ENCODE data around the gene PARP16.

PARP16 gene

DNA sequence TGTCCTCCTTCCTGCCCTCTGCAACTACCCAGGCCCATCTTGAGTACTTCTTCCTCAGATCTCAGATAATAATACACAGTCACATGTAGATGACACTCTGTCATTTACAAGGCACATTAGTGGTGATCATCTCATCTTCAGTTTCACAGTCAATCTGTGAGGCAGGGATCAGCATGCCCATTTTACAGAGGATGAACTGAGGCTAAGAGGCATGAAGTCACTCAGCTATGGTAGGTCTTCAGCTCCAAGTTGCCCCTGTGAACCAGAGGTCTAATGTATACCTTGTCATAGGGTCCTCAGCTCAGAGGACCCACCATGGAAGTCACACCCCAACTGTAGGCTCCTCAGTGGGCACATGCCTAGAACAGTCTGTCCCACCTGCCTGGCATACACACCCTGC lies 71.2 kb downstream of the PARP16 start:
- Histone ChIP-seq H3K9me3 (ENCODE audit: control insufficient read depth, insufficient read depth, low read depth, low read length) (no peaks in the 10 kb centered on the region), H3K27ac (ENCODE audit: extremely low read depth, low read depth, low read length) (no peak overlapping the region), H3K36me3 (ENCODE audit: control insufficient read depth in 2 of 2, insufficient read depth in 1 of 2, low read length in 2 of 2) (no peaks in the 10 kb centered on the region), H3K4me3 (ENCODE audit: low read depth, low read length) (no peak overlapping the region), H3K4me1 (ENCODE audit: control insufficient read depth, insufficient read depth, low read length) (no peaks in the 10 kb centered on the region)
- CTCF ChIA-PET, result interaction anchor here (0.6 to 1.0 kb wide), 2 partner anchors 33 to 161 kb away, joined by 3 read pairs; no protein-coding TSS in a partner anchor
- TF ChIP-seq, protein P1, sequence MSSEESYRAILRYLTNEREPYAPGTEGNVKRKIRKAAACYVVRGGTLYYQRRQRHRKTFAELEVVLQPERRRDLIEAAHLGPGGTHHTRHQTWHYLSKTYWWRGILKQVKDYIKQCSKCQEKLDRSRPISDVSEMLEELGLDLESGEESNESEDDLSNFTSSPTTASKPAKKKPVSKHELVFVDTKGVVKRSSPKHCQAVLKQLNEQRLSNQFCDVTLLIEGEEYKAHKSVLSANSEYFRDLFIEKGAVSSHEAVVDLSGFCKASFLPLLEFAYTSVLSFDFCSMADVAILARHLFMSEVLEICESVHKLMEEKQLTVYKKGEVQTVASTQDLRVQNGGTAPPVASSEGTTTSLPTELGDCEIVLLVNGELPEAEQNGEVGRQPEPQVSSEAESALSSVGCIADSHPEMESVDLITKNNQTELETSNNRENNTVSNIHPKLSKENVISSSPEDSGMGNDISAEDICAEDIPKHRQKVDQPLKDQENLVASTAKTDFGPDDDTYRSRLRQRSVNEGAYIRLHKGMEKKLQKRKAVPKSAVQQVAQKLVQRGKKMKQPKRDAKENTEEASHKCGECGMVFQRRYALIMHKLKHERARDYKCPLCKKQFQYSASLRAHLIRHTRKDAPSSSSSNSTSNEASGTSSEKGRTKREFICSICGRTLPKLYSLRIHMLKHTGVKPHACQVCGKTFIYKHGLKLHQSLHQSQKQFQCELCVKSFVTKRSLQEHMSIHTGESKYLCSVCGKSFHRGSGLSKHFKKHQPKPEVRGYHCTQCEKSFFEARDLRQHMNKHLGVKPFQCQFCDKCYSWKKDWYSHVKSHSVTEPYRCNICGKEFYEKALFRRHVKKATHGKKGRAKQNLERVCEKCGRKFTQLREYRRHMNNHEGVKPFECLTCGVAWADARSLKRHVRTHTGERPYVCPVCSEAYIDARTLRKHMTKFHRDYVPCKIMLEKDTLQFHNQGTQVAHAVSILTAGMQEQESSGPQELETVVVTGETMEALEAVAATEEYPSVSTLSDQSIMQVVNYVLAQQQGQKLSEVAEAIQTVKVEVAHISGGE (tag by site-specific recombination; conservative IDR thresholded peaks at IDR 0.05; ENCODE audit: low read depth), result no peak
- TF ChIP-seq YY1 (tag by site-specific recombination; IDR thresholded peaks at IDR 0.05), result no peak
- no peak for TF ChIP-seq ZNF2 (tag by site-specific recombination; IDR thresholded peaks at IDR 0.05)
- no peak for TF ChIP-seq ZSCAN23 (tag by site-specific recombination; IDR thresholded peaks at IDR 0.05)
- TF ChIP-seq ZBTB21 (tag by site-specific recombination; IDR thresholded peaks at IDR 0.05), result no peak
- POLR2A ChIA-PET, result no interaction called here

GRCh38 chr15:65214010-65214409 lies 72.7 kb downstream of the PARP16 start:
- Histone ChIP-seq H3K27ac (ENCODE audit: extremely low read depth, low read depth, low read length) (no peak overlapping the region), H3K4me3 (ENCODE audit: low read depth, low read length) (no peak overlapping the region), H3K9me3 (ENCODE audit: control insufficient read depth, insufficient read depth, low read depth, low read length) (no peaks in the 10 kb centered on the region), H3K36me3 (ENCODE audit: control insufficient read depth in 2 of 2, insufficient read depth in 1 of 2, low read length in 2 of 2) (no peaks in the 10 kb centered on the region), H3K4me1 (ENCODE audit: control insufficient read depth, insufficient read depth, low read length) (no peaks in the 10 kb centered on the region)
- CTCF ChIA-PET, result interaction anchor here (0.5 to 0.8 kb wide), 2 partner anchors 18 to 57 kb away, joined by 3 to 5 read pairs; no protein-coding TSS in a partner anchor
- TF ChIP-seq RBAK (tag by site-specific recombination; IDR thresholded peaks at IDR 0.05) (no peak), WT1 (tag by site-specific recombination; IDR thresholded peaks at IDR 0.05) (no peak), ZNF785 (tag by site-specific recombination; IDR thresholded peaks at IDR 0.05) (no peak), ZBTB48 (tag by site-specific recombination; IDR thresholded peaks at IDR 0.05) (no peak), ZNF157 (tag by site-specific recombination; IDR thresholded peaks at IDR 0.05) (no peak), ZNF596 (tag by site-specific recombination; IDR thresholded peaks at IDR 0.05) (no peak), ZNF626 (tag by site-specific recombination; IDR thresholded peaks at IDR 0.05) (no peak), ZNF114 (tag by site-specific recombination; IDR thresholded peaks at IDR 0.05) (no peak)
- TF ChIP-seq, protein P2, sequence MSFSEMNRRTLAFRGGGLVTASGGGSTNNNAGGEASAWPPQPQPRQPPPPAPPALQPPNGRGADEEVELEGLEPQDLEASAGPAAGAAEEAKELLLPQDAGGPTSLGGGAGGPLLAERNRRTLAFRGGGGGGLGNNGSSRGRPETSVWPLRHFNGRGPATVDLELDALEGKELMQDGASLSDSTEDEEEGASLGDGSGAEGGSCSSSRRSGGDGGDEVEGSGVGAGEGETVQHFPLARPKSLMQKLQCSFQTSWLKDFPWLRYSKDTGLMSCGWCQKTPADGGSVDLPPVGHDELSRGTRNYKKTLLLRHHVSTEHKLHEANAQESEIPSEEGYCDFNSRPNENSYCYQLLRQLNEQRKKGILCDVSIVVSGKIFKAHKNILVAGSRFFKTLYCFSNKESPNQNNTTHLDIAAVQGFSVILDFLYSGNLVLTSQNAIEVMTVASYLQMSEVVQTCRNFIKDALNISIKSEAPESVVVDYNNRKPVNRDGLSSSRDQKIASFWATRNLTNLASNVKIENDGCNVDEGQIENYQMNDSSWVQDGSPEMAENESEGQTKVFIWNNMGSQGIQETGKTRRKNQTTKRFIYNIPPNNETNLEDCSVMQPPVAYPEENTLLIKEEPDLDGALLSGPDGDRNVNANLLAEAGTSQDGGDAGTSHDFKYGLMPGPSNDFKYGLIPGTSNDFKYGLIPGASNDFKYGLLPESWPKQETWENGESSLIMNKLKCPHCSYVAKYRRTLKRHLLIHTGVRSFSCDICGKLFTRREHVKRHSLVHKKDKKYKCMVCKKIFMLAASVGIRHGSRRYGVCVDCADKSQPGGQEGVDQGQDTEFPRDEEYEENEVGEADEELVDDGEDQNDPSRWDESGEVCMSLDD (tag by site-specific recombination; IDR thresholded peaks at IDR 0.05), result no peak
- POLR2A ChIA-PET, result no interaction called here

DNA sequence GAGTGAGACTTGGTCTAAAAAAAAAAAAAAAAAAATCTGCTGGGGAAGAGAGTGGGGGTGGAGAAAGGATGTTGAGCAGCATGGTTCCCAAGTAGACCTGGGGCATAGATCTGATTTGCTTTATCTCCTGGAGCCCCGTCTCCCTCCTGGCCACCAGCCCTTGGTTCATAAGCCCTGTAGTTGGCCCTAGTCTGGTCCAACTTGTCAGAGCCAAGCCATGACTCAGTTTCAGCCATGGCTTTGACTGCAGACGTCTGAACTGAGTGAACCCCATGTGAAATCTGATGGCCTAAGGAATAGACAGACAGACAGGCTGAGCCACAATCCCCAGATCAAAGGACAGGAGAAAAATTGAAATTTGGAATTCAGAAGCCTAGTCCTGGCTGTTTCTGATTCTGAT lies 73.4 kb downstream of the PARP16 start:
- Histone ChIP-seq H3K36me3 (ENCODE audit: control insufficient read depth in 2 of 2, insufficient read depth in 1 of 2, low read length in 2 of 2) (no peaks in the 10 kb centered on the region), H3K4me1 (ENCODE audit: control insufficient read depth, insufficient read depth, low read length) (no peaks in the 10 kb centered on the region), H3K4me3 (ENCODE audit: low read depth, low read length) (no peak overlapping the region), H3K9me3 (ENCODE audit: control insufficient read depth, insufficient read depth, low read depth, low read length) (no peaks in the 10 kb centered on the region), H3K27ac (ENCODE audit: extremely low read depth, low read depth, low read length) (no peak overlapping the region)
- CTCF ChIA-PET, result no interaction called here
- POLR2A ChIA-PET, result no interaction called here
- TF ChIP-seq HOXA7 (CRISPR knock-in tag; IDR thresholded peaks at IDR 0.05; ENCODE audit: borderline replicate concordance) (no peak), KLF10 (tag by site-specific recombination; IDR thresholded peaks at IDR 0.05) (no peak), ZNF561 (tag by site-specific recombination; IDR thresholded peaks at IDR 0.05; ENCODE audit: borderline replicate concordance) (no peak), ZNF629 (tag by site-specific recombination; IDR thresholded peaks at IDR 0.05) (no peak), YY2 (tag by site-specific recombination; IDR thresholded peaks at IDR 0.05) (no peak), ZNF830 (tag by site-specific recombination; IDR thresholded peaks at IDR 0.05; ENCODE audit: low read depth) (no peak), ZNF239 (tag by site-specific recombination; IDR thresholded peaks at IDR 0.05) (no peak), ZNF501 (tag by site-specific recombination; IDR thresholded peaks at IDR 0.05) (no peak), ZBTB48 (tag by site-specific recombination; IDR thresholded peaks at IDR 0.05) (no peak), ZNF776 (tag by site-specific recombination; IDR thresholded peaks at IDR 0.05; ENCODE audit: borderline replicate concordance) (no peak), TCF7L2 (IDR thresholded peaks at IDR 0.05; ENCODE audit: borderline replicate concordance, low read depth, low read length) (no peak), BCL11B (tag by site-specific recombination; IDR thresholded peaks at IDR 0.05; ENCODE audit: low read depth) (no peak), ZNF24 (tag by site-specific recombination; IDR thresholded peaks at IDR 0.05) (no peak), ZNF302 (tag by site-specific recombination; IDR thresholded peaks at IDR 0.05; ENCODE audit: low read depth) (no peak)
- TF ChIP-seq, protein P3, sequence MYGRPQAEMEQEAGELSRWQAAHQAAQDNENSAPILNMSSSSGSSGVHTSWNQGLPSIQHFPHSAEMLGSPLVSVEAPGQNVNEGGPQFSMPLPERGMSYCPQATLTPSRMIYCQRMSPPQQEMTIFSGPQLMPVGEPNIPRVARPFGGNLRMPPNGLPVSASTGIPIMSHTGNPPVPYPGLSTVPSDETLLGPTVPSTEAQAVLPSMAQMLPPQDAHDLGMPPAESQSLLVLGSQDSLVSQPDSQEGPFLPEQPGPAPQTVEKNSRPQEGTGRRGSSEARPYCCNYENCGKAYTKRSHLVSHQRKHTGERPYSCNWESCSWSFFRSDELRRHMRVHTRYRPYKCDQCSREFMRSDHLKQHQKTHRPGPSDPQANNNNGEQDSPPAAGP (tag by site-specific recombination; IDR thresholded peaks at IDR 0.05), result no peak
